PFSK-1 (cell line): ENCODE results near the gene PARD3B.

Source experiments
- FOXP2 ChIP-seq: optimal IDR thresholded peaks from 2 replicates; pipeline ENCODE3; 2011; ENCODE audit warnings: borderline replicate concordance, control low read depth, inconsistent platforms; ENCODE audit not compliant: insufficient read depth; ENCODE audit errors: extremely low read length, extremely low read depth
- POLR2AphosphoS5 ChIP-seq: IDR thresholded peaks from 2 replicates; pipeline ENCODE4 v1.6.1; 2012; ENCODE audit warnings: low read depth, mild to moderate bottlenecking, control low read depth, low read length, moderate library complexity
- REST ChIP-seq, 2 experiments: IDR thresholded peaks; 2 replicates each; pipeline versions ENCODE4 v1.6.1 to v1.8.0; 2011 to 2012; ENCODE audit warnings: low read depth in 2 of 2, low read length in 2 of 2, control low read depth in 1 of 2, inconsistent platforms in 1 of 2, mild to moderate bottlenecking in 1 of 2, moderate library complexity in 1 of 2; ENCODE audit not compliant: insufficient read depth in 1 of 2
- SIN3A ChIP-seq: IDR thresholded peaks from 2 replicates; pipeline ENCODE4 v1.6.1; 2012; ENCODE audit warnings: mild to moderate bottlenecking, low read length, moderate library complexity, borderline replicate concordance; ENCODE audit not compliant: insufficient read depth
- TAF1 ChIP-seq: IDR thresholded peaks from 2 replicates; pipeline ENCODE4 v1.6.1; 2012; ENCODE audit warnings: low read length, control low read depth, borderline replicate concordance; ENCODE audit not compliant: insufficient read depth

PARD3B gene

GRCh38 chr2:204892506-204893255 is 347.4 kb downstream of the PARD3B start:
- TF ChIP-seq FOXP2 (no peak), TAF1 (no peak), REST (IDR thresholded peaks at IDR 0.05; ENCODE audit: insufficient read depth in 1 of 2, low read depth in 2 of 2, low read length in 2 of 2) (no peak), POLR2AphosphoS5 (no peak), SIN3A (no peak)

GRCh38 chr2:204896146-204896545 is 350.9 kb downstream of the PARD3B start:
- TF ChIP-seq TAF1 (no peak), REST (IDR thresholded peaks at IDR 0.05; ENCODE audit: insufficient read depth in 1 of 2, low read depth in 2 of 2, low read length in 2 of 2) (no peak), SIN3A (no peak), FOXP2 (no peak), POLR2AphosphoS5 (no peak)

- TF ChIP-seq REST (IDR thresholded peaks at IDR 0.05; ENCODE audit: insufficient read depth in 1 of 2, low read depth in 2 of 2, low read length in 2 of 2) (no peak), POLR2AphosphoS5 (no peak), SIN3A (no peak), FOXP2 (no peak), TAF1 (no peak)
Measured at GRCh38 chr2:204897561-204897960, 352.3 kb downstream of the PARD3B start.

- no peak for TF ChIP-seq POLR2AphosphoS5
- no peak for TF ChIP-seq SIN3A
- TF ChIP-seq REST (IDR thresholded peaks at IDR 0.05; ENCODE audit: insufficient read depth in 1 of 2, low read depth in 2 of 2, low read length in 2 of 2): no peak
- TF ChIP-seq TAF1: no peak
Measured at GRCh38 chr2:204898928-204899640, 353.8 kb downstream of the PARD3B start.
